ENCODE measurements around the gene KCNN3. TPM values are rescaled to one million over a fixed set of nuclear protein-coding genes. Genes with fewer than 3 reads are reported as not detected.

KCNN3 gene
- total and polyA plus RNA-seq, 2 donors (not counting 1 experiment from before 2014, with no cell fraction given): 0.17 to 0.82 TPM

- no peak for TF ChIP-seq CTCF (IDR thresholded peaks at IDR 0.05)
- TF ChIP-seq EZH2 (IDR thresholded peaks at IDR 0.05; ENCODE audit: borderline replicate concordance, insufficient read depth, low read depth, low read length, poor library complexity, severe bottlenecking): no peak
- Mint-ChIP-seq H3K9me3 (ENCODE audit: insufficient read depth) (no peaks in the 10 kb centered on the region), H3K27ac (no peak overlapping the region), H3K4me1 (peaks cover 6% of the 10 kb centered on the region), H3K4me3 (no peak overlapping the region), H3K27me3 (peaks cover 15% of the 10 kb centered on the region)
- no peak for DNase-seq
- no peaks in the 10 kb centered on the region for H3K36me3 ChIP-seq (replicated peaks in 1 of 2; ENCODE audit: control extremely low read depth in 1 of 2, control insufficient read depth in 1 of 2, extremely low read depth in 1 of 2, insufficient read depth in 2 of 2, low read length in 1 of 2)
- H3K4me3 ChIP-seq (ENCODE audit: control extremely low read depth in 1 of 5, extremely low read depth in 1 of 5, insufficient read depth in 1 of 5, low read depth in 2 of 5, low read length in 4 of 5): no peak overlapping the region
- no peak overlapping the region for H3K9ac ChIP-seq (ENCODE audit: low read length)
- intact Hi-C loops (cut with micrococcal nuclease): no loop called here
- peaks cover 0 to 2% (median 0%) of the 10 kb centered on the region in 4 experiments for H3K27me3 ChIP-seq (replicated peaks in 1 of 4; ENCODE audit: control extremely low read depth in 1 of 4, control insufficient read depth in 3 of 4, insufficient read depth in 4 of 4, low read length in 3 of 4)
- 90% methylated on average over 9 of the region's 13 CpGs for WGBS (ENCODE audit: insufficient coverage)
- H2AFZ ChIP-seq (ENCODE audit: insufficient read depth, low read depth, low read length, poor library complexity, severe bottlenecking): no peak overlapping the region
- ChIA-PET POLR2A (no interaction called here), CTCF (no interaction called here)
- no peaks in the 10 kb centered on the region for H3K9me3 ChIP-seq (ENCODE audit: control extremely low read depth in 1 of 3, control insufficient read depth in 2 of 3, insufficient read depth in 1 of 3, low read length in 2 of 3)
- no peaks in the 10 kb centered on the region for H3K79me2 ChIP-seq (ENCODE audit: control insufficient read depth, insufficient read depth, low read length)
- no peak overlapping the region for H3K4me2 ChIP-seq (replicated peaks; ENCODE audit: low read depth, low read length, poor library complexity, severe bottlenecking)
- no peaks in the 10 kb centered on the region for H4K20me1 ChIP-seq (ENCODE audit: control insufficient read depth, insufficient read depth, low read length, poor library complexity, severe bottlenecking)
- no peak overlapping the region for H3K27ac ChIP-seq (ENCODE audit: low read length in 2 of 2)
- H3K4me1 ChIP-seq (ENCODE audit: control insufficient read depth in 2 of 2, insufficient read depth in 2 of 2, low read length in 2 of 2): peaks cover 0 to 9% of the 10 kb centered on the region in 2 donors
- ATAC-seq (ENCODE audit: low read depth): no peak
Observed at GRCh38 chr1:154837034-154837671, 32.9 kb downstream of the KCNN3 start.

- ATAC-seq (ENCODE audit: low read depth) (no peak), DNase-seq (no peak)
- ChIA-PET POLR2A (no interaction called here), CTCF (no interaction called here)
- no peak overlapping the region for H3K27ac Mint-ChIP-seq
- H3K4me1 ChIP-seq (ENCODE audit: control insufficient read depth in 2 of 2, insufficient read depth in 2 of 2, low read length in 2 of 2): peaks cover 0 to 9% of the 10 kb centered on the region in 2 donors
- H3K27me3 Mint-ChIP-seq: peaks cover 15% of the 10 kb centered on the region
- no peaks in the 10 kb centered on the region for H4K20me1 ChIP-seq (ENCODE audit: control insufficient read depth, insufficient read depth, low read length, poor library complexity, severe bottlenecking)
- no peak overlapping the region for H3K4me3 ChIP-seq (ENCODE audit: control extremely low read depth in 1 of 5, extremely low read depth in 1 of 5, insufficient read depth in 1 of 5, low read depth in 2 of 5, low read length in 4 of 5)
- peaks cover 6% of the 10 kb centered on the region for H3K4me1 Mint-ChIP-seq
- 97% methylated on average over 5 of the region's 6 CpGs for WGBS (ENCODE audit: insufficient coverage)
- no peaks in the 10 kb centered on the region for H3K79me2 ChIP-seq (ENCODE audit: control insufficient read depth, insufficient read depth, low read length)
- no peak overlapping the region for H3K4me2 ChIP-seq (replicated peaks; ENCODE audit: low read depth, low read length, poor library complexity, severe bottlenecking)
- H3K9ac ChIP-seq (ENCODE audit: low read length): no peak overlapping the region
- H3K4me3 Mint-ChIP-seq: no peak overlapping the region
- no peak overlapping the region for H3K27ac ChIP-seq (ENCODE audit: low read length in 2 of 2)
- H3K9me3 Mint-ChIP-seq (ENCODE audit: insufficient read depth): no peaks in the 10 kb centered on the region
- no peaks in the 10 kb centered on the region for H3K9me3 ChIP-seq (ENCODE audit: control extremely low read depth in 1 of 3, control insufficient read depth in 2 of 3, insufficient read depth in 1 of 3, low read length in 2 of 3)
- H3K36me3 ChIP-seq (replicated peaks in 1 of 2; ENCODE audit: control extremely low read depth in 1 of 2, control insufficient read depth in 1 of 2, extremely low read depth in 1 of 2, insufficient read depth in 2 of 2, low read length in 1 of 2): no peaks in the 10 kb centered on the region
- H2AFZ ChIP-seq (ENCODE audit: insufficient read depth, low read depth, low read length, poor library complexity, severe bottlenecking): no peak overlapping the region
- peaks cover 0 to 2% (median 0%) of the 10 kb centered on the region in 4 experiments for H3K27me3 ChIP-seq (replicated peaks in 1 of 4; ENCODE audit: control extremely low read depth in 1 of 4, control insufficient read depth in 3 of 4, insufficient read depth in 4 of 4, low read length in 3 of 4)
- intact Hi-C loops (cut with micrococcal nuclease): no loop called here
- no peak for TF ChIP-seq CTCF (IDR thresholded peaks at IDR 0.05)
Observed at GRCh38 chr1:154835531-154836324, 34.4 kb downstream of the KCNN3 start.

Data from B cell (primary cell).